C4-2B (cell line): ENCODE measurements around the gene PAM16.

Source experiments
- ZFX ChIP-seq: fragments of 450-650 bp; IDR thresholded peaks from 2 replicates; pipeline ENCODE4 v1.6.1; 2017
- TF ChIP-seq, protein P1 (sequence below): fragments of 450-650 bp; conservative IDR thresholded peaks from 2 replicates; pipeline ENCODE4 v1.5.1; 2017; ENCODE audit warnings: mild to moderate bottlenecking

DNA sequence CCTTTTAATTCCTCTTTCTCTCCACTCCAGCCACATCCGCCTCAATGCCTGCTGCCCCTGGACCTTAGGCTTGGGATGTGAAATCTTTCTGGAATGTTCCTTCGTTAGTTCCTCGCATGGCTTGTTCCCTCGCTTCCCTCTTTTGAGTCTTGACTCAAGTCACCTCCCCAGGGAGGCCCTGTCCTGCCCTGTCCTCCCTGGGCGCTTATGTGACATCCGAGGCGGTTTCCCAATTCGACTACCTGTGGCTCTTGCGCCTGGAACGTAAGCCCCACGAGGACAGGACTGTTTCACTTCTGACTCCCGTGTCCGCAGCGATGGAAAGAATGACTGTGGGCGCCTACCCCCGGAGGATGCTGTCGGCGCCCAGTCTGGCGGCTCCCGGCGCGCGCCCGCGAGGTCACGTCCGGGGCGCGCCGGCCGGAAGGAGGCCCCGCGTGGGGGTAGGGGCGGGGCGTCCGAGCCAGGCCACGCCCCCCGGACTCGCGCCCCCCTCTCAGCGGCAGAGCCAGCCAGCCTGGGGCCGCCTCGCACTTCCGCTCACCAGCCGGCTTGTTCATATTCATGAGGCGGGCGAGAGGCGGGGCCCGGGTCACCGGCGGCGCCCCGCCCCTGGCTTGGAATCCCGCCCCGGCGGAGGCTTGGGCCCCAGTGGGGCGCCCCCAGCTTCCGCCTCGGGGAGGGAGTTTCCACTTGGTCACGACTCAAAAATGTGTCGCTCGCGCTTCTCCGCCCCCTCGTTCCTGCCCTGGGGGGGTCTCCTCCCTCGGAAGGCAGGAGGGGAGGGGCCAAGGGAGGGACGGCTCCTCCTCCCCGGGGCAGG lies 43.7 kb downstream of the PAM16 start:
- TF ChIP-seq, protein P1, sequence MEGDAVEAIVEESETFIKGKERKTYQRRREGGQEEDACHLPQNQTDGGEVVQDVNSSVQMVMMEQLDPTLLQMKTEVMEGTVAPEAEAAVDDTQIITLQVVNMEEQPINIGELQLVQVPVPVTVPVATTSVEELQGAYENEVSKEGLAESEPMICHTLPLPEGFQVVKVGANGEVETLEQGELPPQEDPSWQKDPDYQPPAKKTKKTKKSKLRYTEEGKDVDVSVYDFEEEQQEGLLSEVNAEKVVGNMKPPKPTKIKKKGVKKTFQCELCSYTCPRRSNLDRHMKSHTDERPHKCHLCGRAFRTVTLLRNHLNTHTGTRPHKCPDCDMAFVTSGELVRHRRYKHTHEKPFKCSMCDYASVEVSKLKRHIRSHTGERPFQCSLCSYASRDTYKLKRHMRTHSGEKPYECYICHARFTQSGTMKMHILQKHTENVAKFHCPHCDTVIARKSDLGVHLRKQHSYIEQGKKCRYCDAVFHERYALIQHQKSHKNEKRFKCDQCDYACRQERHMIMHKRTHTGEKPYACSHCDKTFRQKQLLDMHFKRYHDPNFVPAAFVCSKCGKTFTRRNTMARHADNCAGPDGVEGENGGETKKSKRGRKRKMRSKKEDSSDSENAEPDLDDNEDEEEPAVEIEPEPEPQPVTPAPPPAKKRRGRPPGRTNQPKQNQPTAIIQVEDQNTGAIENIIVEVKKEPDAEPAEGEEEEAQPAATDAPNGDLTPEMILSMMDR = no peak
- TF ChIP-seq ZFX = no peak
